GM21717 (cell line): ENCODE data around the gene NDUFV3.
"Not testable (repeated sequence)": the region's sequence is repeated elsewhere in the genome, so short reads cannot be mapped to it uniquely, and the experiment has no call there.

Source experiments
- ATAC-seq: cut with Tn5 transposase; IDR thresholded peaks from one replicate; pipeline ENCODE4 v1.9.1; 2021; ENCODE audit warnings: mild to moderate bottlenecking, moderate library complexity; ENCODE audit not compliant: unreplicated experiment

Gene NDUFV3

DNA sequence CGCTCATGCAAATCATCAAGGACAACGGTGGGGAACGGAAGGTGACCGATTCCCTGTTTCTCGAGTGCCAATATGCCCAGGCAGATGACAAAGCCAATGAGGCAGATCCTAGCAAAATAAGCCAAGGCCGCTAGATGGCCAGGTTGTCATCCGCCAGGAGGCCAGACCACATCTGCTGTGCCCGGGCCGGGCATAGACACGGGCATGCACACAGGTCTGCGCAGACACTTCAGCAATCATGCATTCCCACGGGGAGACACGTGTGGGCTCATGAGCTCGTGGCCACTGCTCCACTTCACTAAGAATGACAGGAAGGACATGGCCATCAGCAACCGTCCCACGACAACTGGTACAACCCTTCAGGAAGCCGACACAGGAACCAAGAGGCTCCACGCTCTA, 37.2 kb upstream of the NDUFV3 start:
- ATAC-seq, result no peak

DNA sequence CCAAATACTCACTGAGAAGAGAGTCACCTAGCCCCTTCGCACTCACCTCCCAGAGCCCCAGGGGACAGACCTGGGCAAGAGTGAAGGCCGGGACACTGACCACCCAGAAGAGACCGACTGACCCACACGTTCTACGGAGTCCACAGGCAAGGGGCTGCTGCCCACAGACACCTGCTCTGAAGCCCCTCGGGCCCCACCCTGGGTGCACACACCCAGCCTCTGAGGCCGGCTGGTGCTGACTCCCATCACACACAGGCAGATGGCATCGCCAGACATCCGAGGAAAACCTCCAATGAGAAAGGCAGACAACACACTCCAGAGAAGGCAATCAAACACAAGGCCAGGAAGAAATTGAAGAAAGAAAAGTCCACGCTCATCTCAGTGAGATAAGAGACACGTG, 35.9 kb upstream of the NDUFV3 start:
- no peak for ATAC-seq

DNA sequence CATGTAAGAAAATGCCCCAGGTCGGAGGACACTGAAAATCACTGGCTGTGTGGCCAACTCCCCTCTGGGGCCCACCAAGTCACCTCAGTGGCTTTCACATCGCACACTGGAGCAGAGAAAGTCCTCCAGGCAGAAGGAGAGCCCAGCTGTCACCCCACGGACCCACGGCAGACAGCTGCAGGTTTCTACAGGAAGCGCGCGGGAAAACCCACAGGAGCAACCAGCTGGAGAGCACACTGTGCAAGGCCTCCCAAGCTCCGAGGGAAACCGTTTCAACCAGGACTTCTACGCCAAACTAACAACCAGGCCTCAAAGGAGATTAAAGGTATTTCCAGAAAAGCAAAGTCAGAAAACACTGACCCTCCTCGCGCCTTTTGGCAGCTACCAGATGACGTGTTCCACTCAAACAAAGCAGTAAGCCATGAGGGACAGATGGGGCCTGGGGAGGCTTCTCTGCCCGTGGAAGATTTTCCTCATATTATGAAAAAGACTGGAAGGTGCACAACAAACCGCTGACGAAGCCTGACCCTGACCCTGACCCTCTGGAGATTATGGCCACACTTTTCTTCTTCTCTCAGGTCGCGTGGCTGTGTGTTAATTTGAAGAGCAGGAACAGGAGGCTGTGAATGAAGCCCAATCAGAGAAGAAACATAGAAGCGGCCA, 34.8 kb upstream of the NDUFV3 start:
- ATAC-seq, result no peak

DNA sequence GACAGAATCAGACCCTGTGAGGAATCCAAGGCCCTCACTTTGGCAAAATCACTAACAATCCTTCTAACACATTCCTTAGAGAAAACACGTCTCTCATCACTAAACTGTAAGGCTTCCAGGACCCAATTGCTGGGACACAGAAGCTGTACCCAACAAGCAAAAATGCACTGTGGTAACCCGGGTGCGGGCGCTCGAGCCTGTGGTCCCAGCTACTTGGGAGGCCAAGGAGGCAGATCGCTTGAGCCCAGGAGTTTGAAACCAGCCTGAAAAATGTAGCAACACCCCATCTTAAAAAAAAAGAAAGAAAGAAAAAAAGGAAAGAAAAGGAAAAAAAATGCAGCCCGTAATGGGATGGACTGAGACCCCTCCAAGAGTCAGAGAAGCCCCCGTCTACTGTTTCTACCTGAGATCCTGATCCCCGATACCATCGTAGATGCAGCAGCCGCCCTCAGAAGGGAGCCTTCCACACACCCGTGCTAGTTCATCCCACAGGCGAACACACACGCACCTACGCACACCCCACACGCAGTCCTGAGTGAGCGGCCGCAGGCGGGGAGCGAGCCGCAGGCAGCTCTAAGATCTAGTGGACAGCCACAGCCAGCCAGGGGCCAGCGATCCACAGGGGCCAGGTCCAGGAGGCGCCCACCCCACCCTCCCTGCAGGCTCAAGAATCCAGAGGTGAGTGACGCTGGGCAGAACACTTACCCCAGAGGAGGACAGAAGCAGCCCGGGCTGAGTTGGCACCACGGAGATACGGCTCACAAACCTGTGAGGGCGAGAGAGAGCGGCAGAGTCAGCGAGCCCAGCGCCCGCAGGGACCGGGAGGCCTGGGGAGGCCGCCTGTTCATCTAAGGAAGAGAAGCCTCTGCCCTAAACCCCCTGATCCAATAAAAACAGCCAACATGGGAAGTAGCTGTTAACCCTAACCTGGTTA, 33.9 kb upstream of the NDUFV3 start:
- ATAC-seq, result no peak

DNA sequence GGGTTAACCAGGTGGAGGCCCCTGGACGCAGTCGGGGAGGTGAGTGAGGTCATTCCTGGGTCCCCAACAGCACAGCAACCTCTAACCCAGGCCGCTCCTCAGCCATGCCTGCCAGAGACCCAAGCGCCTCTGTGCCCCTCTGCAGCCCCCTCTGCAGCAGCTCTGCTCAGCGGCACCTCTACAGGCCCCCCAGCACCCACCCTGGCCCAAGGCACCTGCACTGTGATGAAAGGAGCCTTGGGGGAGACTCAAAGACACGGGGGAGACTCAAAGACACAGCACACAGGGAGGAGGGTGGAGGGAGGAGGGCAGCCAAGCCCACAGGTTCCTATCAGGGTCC, 33.2 kb upstream of the NDUFV3 start:
- no peak for ATAC-seq

DNA sequence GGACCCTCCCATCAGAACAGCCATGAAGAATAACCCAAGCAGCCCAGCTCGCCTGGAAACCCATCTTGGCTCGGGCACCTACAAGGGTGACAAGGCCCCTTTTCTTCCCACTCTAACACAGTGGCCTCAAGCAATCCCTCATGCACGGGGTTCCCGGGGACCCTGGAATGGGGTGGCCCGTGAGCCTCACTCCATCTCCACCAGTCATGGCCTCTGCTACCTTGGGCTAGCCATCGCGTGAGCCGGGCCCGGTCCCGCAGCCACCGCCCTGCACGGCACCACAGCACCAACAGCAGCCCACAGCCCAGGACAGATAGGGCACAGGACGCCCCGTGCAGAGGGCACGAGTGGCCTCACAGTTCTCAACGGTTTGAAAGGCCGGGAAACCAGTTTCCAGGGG, 32.8 kb upstream of the NDUFV3 start:
- no peak for ATAC-seq

DNA sequence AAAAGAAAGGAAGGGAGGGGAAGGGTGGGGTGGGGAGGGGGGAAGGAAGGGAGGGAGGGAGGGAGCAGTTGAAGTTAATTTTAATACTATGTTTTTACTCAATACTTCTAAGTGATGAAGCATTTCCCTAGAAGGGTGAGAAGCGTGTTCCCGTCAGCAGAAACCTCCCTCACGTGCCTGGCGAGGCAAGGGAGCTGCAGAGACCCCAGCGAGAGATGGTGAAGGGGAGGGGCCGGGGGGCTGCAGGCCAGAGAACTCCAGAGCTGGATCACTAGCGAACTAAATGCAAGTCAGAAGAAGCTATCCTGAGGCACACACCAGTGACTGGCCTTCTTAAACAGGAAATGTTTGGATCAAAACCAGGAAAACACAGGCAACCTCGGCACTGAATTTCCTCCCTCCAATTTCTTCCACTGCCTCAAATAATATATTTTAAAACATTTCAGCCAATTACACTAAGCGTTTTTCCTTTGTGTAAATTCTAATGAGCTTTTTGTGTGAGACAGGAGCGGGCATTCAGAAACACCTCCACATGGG, 31.7 kb upstream of the NDUFV3 start:
- ATAC-seq, result no peak

DNA sequence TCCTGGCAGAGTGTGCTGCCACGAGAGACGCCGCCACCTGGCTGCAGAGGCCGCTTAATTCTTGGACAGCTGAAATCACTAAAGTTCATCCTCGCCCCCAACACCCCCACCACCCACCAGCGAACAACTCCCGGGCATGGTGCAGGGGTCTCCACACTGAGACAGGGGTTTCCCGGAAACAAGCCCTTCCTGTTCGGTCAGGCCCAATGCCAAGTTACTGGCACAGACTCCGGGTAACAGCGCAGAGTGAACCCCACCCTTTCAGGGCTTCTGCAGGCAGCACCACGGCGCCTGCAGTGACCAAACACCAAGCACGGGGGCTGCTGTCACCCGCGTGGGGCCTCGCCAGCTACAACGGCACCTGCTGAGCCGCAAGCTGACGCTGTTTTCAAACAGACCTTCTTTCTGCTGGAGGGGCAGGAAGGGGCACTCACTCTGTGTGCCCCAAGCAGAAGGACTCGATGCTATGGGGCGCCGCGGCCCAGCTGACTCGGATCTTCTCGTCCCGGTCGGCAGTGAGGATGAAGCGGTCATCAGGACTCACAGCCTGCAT, 31.2 kb upstream of the NDUFV3 start:
- ATAC-seq, result no peak

DNA sequence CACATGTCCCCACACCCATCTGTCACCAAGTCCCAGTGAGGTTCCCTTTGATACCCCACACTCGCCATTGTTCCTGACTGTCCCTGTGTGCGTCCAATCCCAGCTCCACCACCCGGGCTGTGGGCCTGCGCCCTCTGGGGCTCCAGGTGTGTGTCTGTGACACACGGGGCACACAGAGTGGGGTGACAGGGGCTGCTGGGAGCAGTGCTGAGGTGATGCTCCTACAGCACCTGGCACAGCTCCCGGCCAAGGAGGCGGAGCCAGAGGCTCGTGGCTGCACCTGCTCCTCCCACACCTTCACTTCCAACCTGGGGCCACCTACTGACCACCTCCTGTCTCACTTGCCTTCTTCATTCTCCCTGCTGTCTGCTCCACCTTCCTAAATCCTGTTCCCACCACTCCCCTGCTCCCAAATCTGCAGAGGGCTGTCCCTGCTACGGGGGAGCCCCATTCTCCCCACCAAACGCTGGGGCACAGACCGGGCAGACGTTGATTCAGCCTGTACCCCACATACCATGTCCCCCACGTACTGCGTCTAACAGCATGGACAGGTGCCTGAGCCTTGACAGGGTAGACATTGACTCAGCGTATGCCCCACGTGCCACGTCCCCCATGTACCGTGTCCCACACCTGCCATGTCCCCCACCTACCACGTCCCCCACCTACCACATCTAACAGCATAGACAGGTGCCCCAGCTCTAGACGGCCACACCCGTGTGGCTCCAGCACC, 30.2 kb upstream of the NDUFV3 start:
- no peak for ATAC-seq

DNA sequence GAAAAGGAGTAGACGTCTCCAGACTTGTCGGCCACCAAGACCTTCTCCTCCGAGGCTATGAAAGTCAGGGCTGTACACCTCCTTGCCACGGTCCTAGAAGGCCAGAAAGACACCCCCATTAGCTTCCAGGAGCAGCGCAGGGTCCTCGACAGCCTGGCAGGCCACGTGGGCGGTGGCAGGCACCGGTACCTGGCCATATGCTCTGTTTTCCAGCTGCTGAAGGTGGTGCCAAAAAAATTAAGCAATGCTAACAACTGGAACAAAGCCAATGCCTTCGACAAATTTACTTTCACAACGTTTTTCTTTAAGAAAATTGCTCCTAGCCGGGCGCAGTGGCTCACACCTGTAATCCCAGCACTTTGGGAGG, 29.6 kb upstream of the NDUFV3 start:
- ATAC-seq, result no peak

DNA sequence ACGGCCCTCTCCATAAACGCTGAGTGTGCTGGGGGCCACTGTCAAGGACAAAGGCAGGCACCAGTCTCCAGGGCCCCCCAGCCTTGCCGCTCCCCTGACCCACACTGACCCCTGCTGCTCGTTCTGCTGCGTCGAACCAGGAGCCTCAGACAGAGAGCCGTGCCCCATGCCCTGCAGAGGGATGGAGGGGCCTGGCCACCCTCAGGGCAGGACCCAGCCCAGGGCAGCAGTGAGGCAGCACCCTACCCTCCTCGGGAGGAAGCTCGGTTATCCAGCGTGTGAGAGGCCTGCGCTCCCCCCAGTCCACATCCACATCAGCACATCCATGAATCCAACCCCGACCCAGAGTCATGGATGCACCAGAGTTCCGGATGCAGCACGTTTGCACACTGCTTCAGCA, 28.8 kb upstream of the NDUFV3 start:
- ATAC-seq, result no peak

DNA sequence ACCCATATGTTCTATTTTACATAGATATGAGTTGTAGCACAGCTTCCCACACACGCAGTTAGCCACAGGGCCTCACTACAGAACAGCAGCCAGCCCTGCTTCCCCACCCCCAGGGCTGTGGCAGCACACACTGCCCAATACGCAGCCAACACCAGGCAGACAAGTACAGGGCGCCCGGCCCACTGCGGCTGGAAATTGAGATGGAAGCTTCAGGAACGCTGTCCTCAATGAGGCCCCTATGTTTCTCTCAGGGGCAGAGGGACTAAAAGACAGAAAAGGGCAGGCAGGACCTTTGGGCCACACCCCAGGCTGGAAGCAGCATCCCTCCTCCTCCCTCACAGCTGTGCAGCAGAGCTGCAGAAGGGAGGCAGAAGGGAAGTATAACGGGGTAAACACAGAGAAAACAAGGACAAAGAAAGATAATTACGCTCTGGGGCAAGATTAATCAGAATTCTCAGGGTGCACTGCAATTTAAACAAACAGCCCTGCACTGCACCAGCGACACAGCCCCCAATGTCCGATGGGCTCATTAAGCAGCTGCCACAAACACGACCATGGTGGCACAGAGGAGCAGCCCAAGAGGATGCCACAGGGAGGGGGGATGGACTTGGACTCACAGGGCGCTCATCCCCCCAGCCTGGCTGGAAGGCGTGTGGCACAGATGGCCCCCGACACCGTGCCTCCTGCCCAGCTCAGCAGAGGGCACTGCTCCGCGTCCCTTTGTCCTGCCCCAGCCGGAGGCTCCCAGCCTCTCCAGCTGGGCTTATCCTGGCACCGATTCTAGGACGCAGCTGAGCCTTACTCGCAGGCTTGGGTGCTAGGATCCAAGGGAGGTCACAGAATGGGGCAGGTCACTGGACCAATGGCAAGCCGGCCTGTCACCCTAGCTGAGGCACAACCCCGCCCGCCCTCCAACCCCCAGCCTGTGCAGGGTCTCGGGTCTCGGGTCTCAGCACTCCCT, 28.0 kb upstream of the NDUFV3 start:
- ATAC-seq, result no peak

DNA sequence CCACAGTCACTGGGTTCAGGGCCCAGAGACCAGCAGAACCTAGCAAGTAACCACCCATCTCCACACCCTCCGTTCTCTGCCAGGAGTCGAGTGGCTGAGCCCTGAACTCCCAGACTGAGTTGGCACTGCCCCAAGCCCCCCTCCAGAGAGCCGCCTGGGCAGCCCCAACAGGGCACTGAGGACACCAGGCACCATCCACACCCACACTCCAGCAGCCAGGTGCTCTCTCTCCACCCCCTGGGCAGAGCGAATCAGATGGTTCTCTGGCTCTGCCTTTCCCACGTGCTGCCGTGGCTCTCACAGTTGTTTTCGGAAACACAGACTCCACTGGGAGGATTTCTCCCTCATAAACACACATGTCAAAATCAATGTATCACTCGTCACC, 27.3 kb upstream of the NDUFV3 start:
- ATAC-seq, result no peak

DNA sequence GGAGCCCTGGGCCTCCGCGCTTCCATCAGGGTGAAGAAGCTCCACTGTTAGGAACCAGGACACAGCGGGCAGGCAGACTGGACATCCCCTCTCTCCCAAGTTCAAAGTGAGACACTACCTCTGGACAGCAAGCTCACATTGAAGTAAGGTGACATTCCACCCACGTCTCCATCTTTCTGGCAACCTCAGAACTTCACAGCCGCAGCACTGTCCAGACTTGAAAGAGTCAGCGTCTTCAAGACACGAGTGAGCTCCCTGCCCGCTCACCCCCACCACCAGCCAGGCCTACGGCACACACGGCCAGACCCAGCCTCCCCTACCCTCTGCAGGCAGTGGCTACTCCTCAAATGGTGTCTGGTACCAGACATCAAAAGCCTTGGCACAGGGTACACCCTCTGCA, 24.9 kb upstream of the NDUFV3 start:
- no peak for ATAC-seq

DNA sequence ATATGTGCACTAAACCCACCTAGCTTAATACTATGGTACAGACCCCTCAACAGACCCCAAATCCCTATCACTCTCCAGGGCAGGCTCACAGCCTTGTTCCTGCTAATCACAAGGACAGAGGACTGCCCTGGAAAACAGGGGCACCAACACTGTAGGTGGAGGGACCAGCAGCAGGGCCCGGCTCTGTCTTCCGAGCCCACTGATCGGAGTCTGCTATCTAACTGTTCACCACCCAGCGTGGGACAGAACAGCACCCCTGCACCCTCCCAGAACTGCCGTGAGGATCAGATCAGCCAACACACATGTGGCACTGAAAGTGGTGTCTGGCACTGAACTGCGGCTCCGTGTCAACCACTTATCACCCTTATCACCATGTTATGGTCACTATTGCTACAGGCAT, 20.0 kb upstream of the NDUFV3 start:
- ATAC-seq, result no peak

DNA sequence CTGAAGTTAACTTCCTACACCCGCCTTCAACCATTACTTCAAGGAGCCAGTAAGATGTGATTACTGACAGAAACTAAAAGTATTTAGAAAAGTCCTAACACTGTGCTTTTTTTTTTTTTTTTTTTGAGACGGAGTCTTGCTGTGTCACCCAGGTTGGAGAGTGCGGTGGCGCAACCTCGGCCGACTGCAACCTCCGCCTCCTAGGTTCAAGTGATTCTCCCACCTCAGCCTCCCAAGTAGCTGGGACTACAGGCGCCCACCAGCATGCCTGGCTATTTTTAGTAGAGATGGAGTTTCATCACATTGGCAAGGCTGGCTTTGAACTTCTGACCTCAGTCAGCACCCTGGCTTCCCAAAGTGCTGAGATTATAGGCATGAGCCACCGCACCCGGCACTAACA, 17.3 kb upstream of the NDUFV3 start:
- not testable (repeated sequence) for ATAC-seq

DNA sequence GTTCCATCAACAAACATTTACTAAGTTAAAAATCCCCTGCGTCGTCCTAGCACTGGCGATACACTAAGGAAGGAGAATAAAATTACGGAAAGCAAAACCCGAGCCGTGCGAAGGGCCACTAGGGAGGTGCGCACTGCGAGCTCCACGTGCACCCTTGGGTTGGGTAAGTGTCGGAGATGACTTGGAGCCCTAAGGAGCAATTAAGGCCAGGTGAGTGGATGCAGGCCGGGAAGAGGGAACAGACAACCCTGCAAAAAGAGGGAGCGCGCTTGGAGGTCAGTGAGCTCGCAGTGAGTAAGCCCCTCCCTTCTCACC, 14.5 kb upstream of the NDUFV3 start:
- ATAC-seq, result peak; percentile 19

DNA sequence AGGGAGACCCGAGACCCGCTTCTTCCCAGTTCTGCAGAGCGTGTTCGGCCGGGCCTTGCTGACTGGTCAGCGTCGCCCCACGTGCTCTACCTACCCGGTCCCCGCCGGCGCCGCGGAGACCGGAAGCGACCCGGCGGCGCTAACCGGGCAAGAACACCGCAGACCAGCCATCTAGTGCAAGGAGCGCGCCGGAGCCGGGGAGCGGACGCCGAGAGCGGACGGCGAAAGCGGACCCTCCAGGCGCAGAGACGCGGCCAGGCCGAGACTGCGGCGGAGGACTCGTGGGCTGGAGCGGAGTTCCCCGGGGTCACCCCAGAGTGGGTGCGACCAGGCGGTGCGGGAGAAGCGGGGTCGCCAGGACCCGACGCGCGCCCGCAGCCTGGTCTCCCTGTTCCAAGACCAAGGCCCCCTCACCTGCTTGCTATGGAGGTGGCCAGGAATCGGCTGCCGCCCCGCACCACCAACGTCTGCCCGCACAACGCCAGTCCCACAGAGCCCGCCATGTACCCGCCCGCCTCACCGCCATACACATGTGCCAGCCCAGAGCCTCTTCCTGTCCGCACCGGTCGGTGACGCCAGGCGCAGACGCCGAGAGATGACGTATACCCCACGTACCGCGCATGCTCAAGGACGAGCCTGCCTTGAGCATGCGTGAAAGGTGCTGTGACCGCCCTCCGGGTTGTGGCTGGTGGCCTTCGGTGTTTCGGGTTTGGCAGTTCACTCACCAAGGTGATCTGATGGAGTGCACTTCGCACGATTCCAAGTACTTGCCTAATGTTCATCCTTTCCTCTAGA, 13.9 kb upstream of the NDUFV3 start, which contains the start of gene WDR4:
WDR4 (minus strand) TSS at position 547 of the 795 bp plus-strand sequence; CDS start at position 503, 44 bp downstream.
- peak; percentile 80 for ATAC-seq

DNA sequence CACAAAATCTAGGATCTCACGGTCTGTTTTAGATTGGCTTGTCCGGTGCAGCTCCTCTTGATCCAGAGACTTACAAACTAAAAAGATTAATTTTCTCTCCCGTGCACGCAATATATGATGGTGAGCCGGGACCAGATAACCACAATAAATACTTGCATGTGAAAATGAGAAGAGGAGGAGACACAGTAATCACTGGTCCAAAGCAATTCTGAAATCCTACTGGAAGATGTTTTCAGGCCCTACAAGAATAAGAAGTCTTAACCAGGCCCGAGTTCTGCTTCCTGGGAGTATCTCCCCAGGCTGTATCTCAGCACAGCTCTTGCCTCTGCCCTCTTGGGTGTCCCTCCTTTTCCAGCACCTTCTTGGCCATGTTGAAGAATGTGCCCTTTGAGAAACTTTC, 12.8 kb upstream of the NDUFV3 start:
- ATAC-seq, result no peak
